ENCODE data around the gene TOR2A. TPM values are rescaled to one million over a fixed set of nuclear protein-coding genes. Genes with fewer than 3 reads are reported as not detected.

TOR2A gene
- total and polyA plus RNA-seq, 5 experiments from 2014 or later, result 9.8 to 24.7 (median 18.1) TPM

GRCh38 chr9:127723013-127723412 lies 12.1 kb downstream of the TOR2A start:
- H3K27ac Mint-ChIP-seq, result peak overlapping the region in 3 of 10 donors; percentile 14 to 56 (median 39)
- POLR2A ChIA-PET, result interaction anchor here (0.8 kb wide), 1 partner anchor 9 kb away, joined by 3 read pairs; no protein-coding TSS in a partner anchor

DNA sequence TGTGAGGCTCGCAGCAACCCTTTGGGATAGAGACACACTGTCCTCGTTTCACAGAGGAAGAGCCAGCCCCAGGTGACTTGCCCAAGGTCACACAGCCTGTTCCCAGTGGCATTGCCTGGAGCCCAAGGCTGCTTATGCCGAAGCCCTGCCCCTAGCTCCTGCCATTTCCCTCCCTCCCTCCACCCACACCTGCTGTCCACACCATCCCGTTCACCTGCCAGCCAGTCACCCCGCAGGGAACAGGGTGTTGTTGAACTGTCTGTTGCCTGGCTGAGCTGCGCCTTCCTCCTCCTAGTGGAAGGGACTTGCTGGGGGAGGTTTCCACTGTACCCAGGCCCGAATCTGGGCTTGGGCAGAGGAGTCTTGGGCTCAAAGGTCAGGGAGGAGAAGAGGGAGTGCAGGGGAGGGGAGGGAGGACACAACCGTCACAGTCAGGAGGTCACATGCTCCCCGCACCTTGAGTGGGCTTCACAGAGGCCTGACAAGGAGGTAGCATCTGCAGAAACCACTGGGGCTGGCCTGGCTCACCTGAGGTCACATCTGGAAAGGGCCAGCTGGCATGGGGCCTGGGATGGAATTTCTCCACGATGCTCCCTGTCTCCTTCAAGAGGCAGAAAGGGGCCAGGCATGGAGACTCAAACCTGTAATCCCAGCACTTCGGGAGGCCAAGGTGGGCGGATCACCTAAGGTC lies 12.9 kb downstream of the TOR2A start:
- Mint-ChIP-seq H3K4me3 (peak overlapping the region in 1 of 10 donors; percentile 60), H3K4me1 (peaks cover 13 to 34% (median 24%) of the 10 kb centered on the region in 4 donors), H3K36me3 (no peaks in the 10 kb centered on the region), H3K27ac (peak overlapping the region in 7 of 10 donors; percentile 53 to 93 (median 66)), H3K27me3 (peaks cover 0 to 2% (median 0%) of the 10 kb centered on the region in 5 donors), H3K9me3 (no peaks in the 10 kb centered on the region)
- DNase-seq (no peak), ATAC-seq (no peak)
- POLR2A ChIA-PET, result no interaction called here

More at GRCh38 chr9:127723013-127723412, 12.1 kb downstream of the TOR2A start:
- H3K4me1 Mint-ChIP-seq, result peaks cover 13 to 34% (median 24%) of the 10 kb centered on the region in 4 donors
- peaks cover 0 to 2% (median 0%) of the 10 kb centered on the region in 5 donors for H3K27me3 Mint-ChIP-seq
- H3K36me3 Mint-ChIP-seq, result no peaks in the 10 kb centered on the region
- ATAC-seq (no peak), DNase-seq (no peak)
- H3K4me3 Mint-ChIP-seq, result no peak overlapping the region
- H3K9me3 Mint-ChIP-seq, result no peaks in the 10 kb centered on the region

- POLR2A ChIA-PET, result interaction anchor here (1.3 kb wide), 1 partner anchor 16 kb away, joined by 4 read pairs; no protein-coding TSS in a partner anchor
- Mint-ChIP-seq H3K4me3 (peak overlapping the region; percentile 39 to 82 (median 63)), H3K27ac (peak overlapping the region in 9 of 10 donors; percentile 39 to 95 (median 86)), H3K36me3 (no peaks in the 10 kb centered on the region), H3K9me3 (no peaks in the 10 kb centered on the region), H3K4me1 (peaks cover 13 to 35% (median 24%) of the 10 kb centered on the region in 4 donors), H3K27me3 (peaks cover 0 to 2% (median 0%) of the 10 kb centered on the region in 5 donors)
- DNase-seq (peak in 1 of 10 donors; percentile 29), ATAC-seq (peak; percentile 35 to 39)
These were observed 13.7 kb downstream of the TOR2A start for GRCh38 chr9:127721391-127721821.

GRCh38 chr9:127720865-127721227 lies 14.2 kb downstream of the TOR2A start:
- H3K4me3 Mint-ChIP-seq, result peak overlapping the region; percentile 42 to 82 (median 59)
- peaks cover 0 to 2% (median 0%) of the 10 kb centered on the region in 5 donors for H3K27me3 Mint-ChIP-seq
- ATAC-seq (no peak), DNase-seq (no peak)
- peak overlapping the region; percentile 47 to 95 (median 86) for H3K27ac Mint-ChIP-seq
- peaks cover 16 to 41% (median 29%) of the 10 kb centered on the region in 4 donors for H3K4me1 Mint-ChIP-seq
- H3K36me3 Mint-ChIP-seq, result no peaks in the 10 kb centered on the region
- H3K9me3 Mint-ChIP-seq, result no peaks in the 10 kb centered on the region
- POLR2A ChIA-PET, result interaction anchor here (1.1 to 1.6 kb wide), 6 partner anchors 14 to 113 kb away, joined by 3 to 5 read pairs (median 4); partner anchors contain the start of gene TOR2A

GRCh38 chr9:127720031-127720864 lies 14.8 kb downstream of the TOR2A start:
- POLR2A ChIA-PET, result interaction anchor here (1.1 to 1.6 kb wide), 8 partner anchors 11 to 150 kb away, joined by 3 to 6 read pairs (median 4); partner anchors contain the start of gene TOR2A
- no peaks in the 10 kb centered on the region for H3K36me3 Mint-ChIP-seq
- H3K27me3 Mint-ChIP-seq, result peaks cover 0 to 2% (median 0%) of the 10 kb centered on the region in 5 donors
- peak overlapping the region; percentile 44 to 90 (median 76) for H3K4me3 Mint-ChIP-seq
- H3K4me1 Mint-ChIP-seq, result peaks cover 19 to 45% (median 35%) of the 10 kb centered on the region in 4 donors
- H3K27ac Mint-ChIP-seq, result peak overlapping the region; percentile 71 to 97 (median 94)
- DNase-seq (peak in 6 of 10 donors; percentile 15 to 54 (median 44)), ATAC-seq (peak; percentile 13)
- H3K9me3 Mint-ChIP-seq, result no peaks in the 10 kb centered on the region

- ATAC-seq (no peak), DNase-seq (no peak)
- Mint-ChIP-seq H3K36me3 (no peaks in the 10 kb centered on the region), H3K9me3 (no peaks in the 10 kb centered on the region), H3K4me1 (peaks cover 19 to 51% (median 37%) of the 10 kb centered on the region in 4 donors), H3K4me3 (peak overlapping the region in 4 of 10 donors; percentile 22 to 62 (median 40)), H3K27ac (peak overlapping the region in 5 of 10 donors; percentile 24 to 89 (median 63)), H3K27me3 (peaks cover 0 to 2% (median 0%) of the 10 kb centered on the region in 5 donors)
- POLR2A ChIA-PET, result interaction anchor here (0.6 to 3.3 kb wide), 4 partner anchors 14 to 152 kb away, joined by 3 to 19 read pairs (median 4); partner anchors contain the start of gene TOR2A
These were observed 17.3 kb downstream of the TOR2A start for GRCh38 chr9:127717766-127718165.

DNA sequence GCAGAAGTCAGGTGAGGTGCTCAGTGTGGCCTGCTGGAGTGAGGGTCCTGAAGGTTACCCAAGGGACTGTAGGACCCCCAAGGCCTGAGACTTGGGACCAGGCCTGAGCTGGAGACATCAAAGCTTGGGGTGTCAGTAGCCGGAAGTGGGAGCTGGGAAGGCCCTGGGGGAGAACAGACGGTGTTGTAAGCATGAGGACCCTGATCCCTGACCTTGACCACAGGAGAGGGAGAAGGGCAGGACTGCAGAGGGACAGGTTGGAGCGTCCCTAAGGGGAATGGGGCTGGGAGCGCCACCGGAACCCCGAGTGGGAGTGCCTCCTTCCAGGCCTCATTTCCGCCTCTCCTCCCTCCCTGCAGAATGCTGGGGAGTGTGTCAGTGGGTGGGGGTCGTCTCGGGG lies 18.7 kb downstream of the TOR2A start:
- no peaks in the 10 kb centered on the region for H3K36me3 Mint-ChIP-seq
- no peaks in the 10 kb centered on the region for H3K27me3 Mint-ChIP-seq
- H3K27ac Mint-ChIP-seq, result peak overlapping the region; percentile 95 to 99 (median 98)
- ATAC-seq, result no peak
- POLR2A ChIA-PET, result interaction anchor here (1.1 to 3.3 kb wide), 5 partner anchors 17 to 182 kb away, joined by 4 to 19 read pairs (median 6); partner anchors contain the start of gene TOR2A
- H3K4me1 Mint-ChIP-seq, result peaks cover 19 to 52% (median 41%) of the 10 kb centered on the region in 4 donors
- no peaks in the 10 kb centered on the region for H3K9me3 Mint-ChIP-seq
- peak overlapping the region; percentile 90 to 100 (median 99) for H3K4me3 Mint-ChIP-seq
- no peak for DNase-seq

DNA sequence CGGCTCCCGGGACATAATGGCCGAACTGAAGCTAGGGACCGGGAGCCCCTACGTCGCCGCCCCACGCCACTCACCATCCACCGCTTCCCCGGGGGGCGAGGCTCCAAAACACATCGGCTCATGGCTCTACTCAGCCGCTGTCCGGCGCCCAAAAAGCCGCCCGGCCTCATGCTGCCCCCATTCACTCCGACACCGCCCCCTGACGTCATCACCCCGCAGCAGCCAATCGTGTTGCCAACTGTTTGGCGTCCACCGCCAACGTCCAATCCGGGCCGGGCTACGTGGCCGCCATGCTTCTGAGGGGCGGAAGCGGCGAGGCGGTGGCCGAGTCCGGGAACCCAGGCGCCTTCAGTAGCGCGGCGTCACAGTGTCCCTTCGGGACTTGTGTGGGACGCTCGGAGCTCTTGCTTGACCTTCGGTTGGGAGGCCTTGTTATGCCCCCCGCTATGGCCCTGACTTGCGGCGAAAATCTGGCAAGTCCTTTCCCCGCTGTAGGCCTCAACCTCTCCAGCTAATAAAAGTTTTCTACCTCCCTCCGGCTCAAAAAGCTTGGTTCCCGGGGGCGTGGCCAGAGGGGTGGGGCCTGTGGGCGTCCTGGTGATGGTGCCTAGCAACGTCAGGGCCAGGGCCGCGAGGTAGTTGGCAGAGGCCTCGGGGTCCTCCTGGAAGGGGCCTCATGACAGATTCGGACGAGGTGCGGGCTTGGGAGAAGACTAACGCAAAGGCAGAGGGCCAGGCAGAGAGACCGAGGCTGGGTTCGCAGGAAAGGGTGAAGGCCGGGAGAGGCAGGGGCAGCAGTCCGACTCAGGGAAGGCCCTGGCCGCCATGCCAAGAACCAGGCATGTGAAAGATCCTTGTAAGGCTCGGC lies 19.4 kb downstream of the TOR2A start, which contains the start of the genes PTRH1 and TTC16:
TSS of gene PTRH1 (minus strand) at position 194 of the 868 bp plus-strand sequence. CDS start at position 170, 24 bp downstream.
TSS of gene TTC16 (plus strand) at position 610 of the 868 bp plus-strand sequence. CDS start at position 677, 67 bp downstream.
- POLR2A ChIA-PET, result interaction anchor here (0.5 to 3.3 kb wide), 9 partner anchors 9 to 183 kb away, joined by 3 to 19 read pairs (median 4); partner anchors contain the start of genes CDK9, CFAP157 and TOR2A
- ATAC-seq, result peak; percentile 94
- peaks cover 20 to 54% (median 41%) of the 10 kb centered on the region in 4 donors for H3K4me1 Mint-ChIP-seq
- peak within 1 kb of the TSS; percentile 90 to 100 (median 99) for H3K4me3 Mint-ChIP-seq
- no peaks in the 10 kb centered on the region for H3K9me3 Mint-ChIP-seq
- DNase-seq, result peak; percentile 93 to 98 (median 96)
- H3K27me3 Mint-ChIP-seq, result no peaks in the 10 kb centered on the region
- H3K36me3 Mint-ChIP-seq, result no peaks in the 10 kb centered on the region
- H3K27ac Mint-ChIP-seq, result peak within 1 kb of the TSS; percentile 95 to 99 (median 98)

GRCh38 chr9:127714951-127715469 lies 20.1 kb downstream of the TOR2A start:
- no peaks in the 10 kb centered on the region for H3K9me3 Mint-ChIP-seq
- no peaks in the 10 kb centered on the region for H3K36me3 Mint-ChIP-seq
- H3K27me3 Mint-ChIP-seq, result no peaks in the 10 kb centered on the region
- DNase-seq, result no peak
- peak overlapping the region; percentile 90 to 100 (median 99) for H3K4me3 Mint-ChIP-seq
- H3K27ac Mint-ChIP-seq, result peak overlapping the region; percentile 95 to 99 (median 98)
- peak; percentile 23 to 37 for ATAC-seq
- POLR2A ChIA-PET, result interaction anchor here (0.6 to 3.3 kb wide), 9 partner anchors 8 to 183 kb away, joined by 3 to 19 read pairs (median 4); partner anchors contain the start of genes CDK9, CFAP157 and TOR2A
- peaks cover 19 to 53% (median 42%) of the 10 kb centered on the region in 4 donors for H3K4me1 Mint-ChIP-seq

GRCh38 chr9:127714020-127714750 lies 20.9 kb downstream of the TOR2A start:
- DNase-seq (no peak), ATAC-seq (no peak)
- POLR2A ChIA-PET, result interaction anchor here (1.3 to 1.4 kb wide), 2 partner anchors 9 to 202 kb away, joined by 3 to 4 read pairs; no protein-coding TSS in a partner anchor
- H3K27ac Mint-ChIP-seq, result peak overlapping the region in 9 of 10 donors; percentile 13 to 86 (median 52)
- peak overlapping the region; percentile 63 to 90 (median 78) for H3K4me3 Mint-ChIP-seq
- H3K4me1 Mint-ChIP-seq, result peaks cover 14 to 47% (median 36%) of the 10 kb centered on the region in 4 donors
- no peaks in the 10 kb centered on the region for H3K36me3 Mint-ChIP-seq
- H3K9me3 Mint-ChIP-seq, result no peaks in the 10 kb centered on the region
- H3K27me3 Mint-ChIP-seq, result no peaks in the 10 kb centered on the region

Data from naive thymus-derived CD8-positive, alpha-beta T cell (primary cell).